Prostate gland (tissue), 2 donors: ENCODE data around the gene PLXNB2.

Experiments
- CTCF ChIP-seq, 4 experiments: fragments of 200-600 bp in 2 of 4; fragments of 450-650 bp in 2 of 4; sonication (generic) in 2 of 4; IDR thresholded peaks; 1 replicate in 3 of 4; 2 replicates in 1 of 4; pipeline ENCODE4 v1.5.1; 2016 to 2019; ENCODE audit warnings: antibody characterized with exemption in 4 of 4, mild to moderate bottlenecking in 2 of 4, moderate library complexity in 2 of 4
- POLR2A ChIP-seq: fragments of 450-650 bp; IDR thresholded peaks from one replicate; pipeline ENCODE4 v1.6.1; 2016; ENCODE audit warnings: antibody characterized with exemption, mild to moderate bottlenecking

GRCh38 chr22:50311606-50312351, 4.3 kb upstream of the PLXNB2 start:
- no peak for TF ChIP-seq POLR2A
- TF ChIP-seq CTCF (IDR thresholded peaks at IDR 0.05) = no peak
